ENCODE measurements around the gene CDC42BPA. TPM values are rescaled to one million over a fixed set of nuclear protein-coding genes. Genes with fewer than 3 reads are reported as not detected.

The CDC42BPA gene
- total and polyA plus RNA-seq, 2 of the 8 experiments (the other 6 are each of a cell fraction or from before 2014, with no cell fraction given) = 7.1 to 28.5 TPM

- TF ChIP-seq BCL11A (IDR thresholded peaks at IDR 0.05; ENCODE audit: low read depth in 2 of 2, low read length in 2 of 2) (no peak), SIRT6 (IDR thresholded peaks at IDR 0.05; ENCODE audit: low read length) (no peak), SIN3A (conservative IDR thresholded peaks at IDR 0.05 in 1 of 2, IDR thresholded peaks at IDR 0.05 in 1 of 2; ENCODE audit: low read depth in 1 of 2, low read length in 2 of 2) (no peak), CEBPB (IDR thresholded peaks at IDR 0.05; ENCODE audit: low read depth, low read length) (no peak)
These were observed 156.8 kb downstream of the CDC42BPA start (continued) for GRCh38 chr1:227161470-227161869.

Measured in H1 (cell line).